AG09309 (cell line): ENCODE results near the gene ARMC6.

Experiments used
- DNase-seq: peaks from one replicate; pipeline ENCODE4 v3.0.0-alpha.2; 2010; ENCODE audit warnings: low read depth
- H3K4me3 ChIP-seq: 2 replicates; pipeline ENCODE4 v1.5.1; 2011; ENCODE audit warnings: mild to moderate bottlenecking, low read depth, low read length, moderate library complexity; ENCODE audit not compliant: control insufficient read depth
- TF ChIP-seq, protein P1 (sequence below): IDR thresholded peaks from 2 replicates; pipeline ENCODE4 v1.5.1; 2011; ENCODE audit warnings: mild to moderate bottlenecking, low read depth, low read length, inconsistent platforms; ENCODE audit not compliant: insufficient read depth, control insufficient read depth; ENCODE audit errors: missing control alignments

Gene ARMC6

DNA sequence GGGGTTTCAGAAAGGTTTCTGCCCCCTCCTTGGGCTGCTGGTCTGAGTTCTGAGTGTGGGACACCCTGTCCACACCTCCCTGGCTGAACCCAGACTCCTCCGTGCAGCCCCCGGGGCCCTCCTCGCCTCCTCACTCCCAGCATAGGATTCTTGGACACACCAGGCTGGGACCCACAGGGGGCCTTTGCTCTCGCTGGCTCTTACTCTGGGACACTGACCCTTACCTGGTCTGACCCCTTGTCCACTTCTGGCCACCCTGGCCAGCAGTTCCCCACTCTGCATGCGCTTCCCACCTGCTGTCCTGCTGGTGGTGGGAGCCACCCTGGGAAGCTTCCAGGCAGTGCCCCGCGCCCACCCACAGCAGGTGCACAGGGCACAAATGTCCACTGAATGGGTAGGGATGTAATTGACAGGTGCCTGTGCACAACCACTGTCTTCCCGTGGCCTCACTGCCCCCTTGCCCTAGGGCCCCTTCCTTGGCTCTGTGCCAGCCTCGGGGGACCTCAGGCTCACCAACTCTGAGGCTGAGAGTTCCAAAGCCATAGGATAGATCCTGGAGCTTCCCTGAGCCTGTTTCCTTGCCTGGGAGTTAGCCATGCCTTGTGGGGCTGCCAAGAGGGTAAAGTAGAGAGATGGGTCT, 23.4 kb downstream of the ARMC6 start:
- H3K4me3 ChIP-seq, result no peak overlapping the region
- TF ChIP-seq, protein P1, sequence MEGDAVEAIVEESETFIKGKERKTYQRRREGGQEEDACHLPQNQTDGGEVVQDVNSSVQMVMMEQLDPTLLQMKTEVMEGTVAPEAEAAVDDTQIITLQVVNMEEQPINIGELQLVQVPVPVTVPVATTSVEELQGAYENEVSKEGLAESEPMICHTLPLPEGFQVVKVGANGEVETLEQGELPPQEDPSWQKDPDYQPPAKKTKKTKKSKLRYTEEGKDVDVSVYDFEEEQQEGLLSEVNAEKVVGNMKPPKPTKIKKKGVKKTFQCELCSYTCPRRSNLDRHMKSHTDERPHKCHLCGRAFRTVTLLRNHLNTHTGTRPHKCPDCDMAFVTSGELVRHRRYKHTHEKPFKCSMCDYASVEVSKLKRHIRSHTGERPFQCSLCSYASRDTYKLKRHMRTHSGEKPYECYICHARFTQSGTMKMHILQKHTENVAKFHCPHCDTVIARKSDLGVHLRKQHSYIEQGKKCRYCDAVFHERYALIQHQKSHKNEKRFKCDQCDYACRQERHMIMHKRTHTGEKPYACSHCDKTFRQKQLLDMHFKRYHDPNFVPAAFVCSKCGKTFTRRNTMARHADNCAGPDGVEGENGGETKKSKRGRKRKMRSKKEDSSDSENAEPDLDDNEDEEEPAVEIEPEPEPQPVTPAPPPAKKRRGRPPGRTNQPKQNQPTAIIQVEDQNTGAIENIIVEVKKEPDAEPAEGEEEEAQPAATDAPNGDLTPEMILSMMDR, result no peak
- no peak for DNase-seq

DNA sequence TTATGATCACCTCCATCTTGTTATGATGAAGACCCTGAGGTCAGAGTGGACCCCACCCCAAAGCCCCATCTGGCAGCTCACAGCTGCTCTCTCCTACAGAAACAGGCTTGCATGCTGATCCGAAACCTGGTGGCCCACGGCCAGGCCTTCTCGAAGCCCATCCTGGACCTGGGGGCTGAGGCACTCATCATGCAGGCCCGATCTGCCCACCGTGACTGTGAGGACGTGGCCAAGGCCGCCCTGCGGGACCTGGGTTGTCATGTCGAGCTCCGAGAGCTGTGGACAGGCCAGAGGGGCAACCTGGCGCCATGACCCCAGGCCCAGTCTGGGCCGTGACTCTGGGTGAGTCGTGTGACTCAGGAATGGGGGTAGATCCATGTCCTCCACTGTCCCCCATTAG, 23.9 kb downstream of the ARMC6 start:
- DNase-seq, result no peak
- TF ChIP-seq, protein P1, result no peak

DNA sequence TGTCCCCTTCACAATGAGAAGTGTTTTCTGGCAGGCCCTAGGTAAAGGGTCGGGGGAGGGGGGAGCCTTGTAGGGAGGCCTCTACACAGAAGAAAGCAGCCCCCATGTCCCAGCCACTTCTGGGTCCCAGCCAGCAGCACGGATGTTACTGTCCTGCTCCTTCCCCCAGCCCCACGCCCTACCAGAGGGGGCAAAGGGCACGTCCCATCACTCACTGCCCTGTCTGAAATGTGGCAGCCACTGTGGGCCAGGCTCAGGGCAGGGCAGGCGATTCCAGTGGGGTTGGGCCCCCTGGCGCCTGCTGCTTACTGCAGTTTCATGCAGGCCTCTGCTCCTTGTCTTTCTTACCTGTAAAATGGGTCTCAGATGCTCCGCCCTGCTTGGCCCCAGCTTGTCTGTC, 24.3 kb downstream of the ARMC6 start:
- TF ChIP-seq, protein P1, result no peak
- no peak for DNase-seq
- no peak overlapping the region for H3K4me3 ChIP-seq

More for the DNA sequence above, 23.9 kb downstream of the ARMC6 start:
- no peak overlapping the region for H3K4me3 ChIP-seq

DNA sequence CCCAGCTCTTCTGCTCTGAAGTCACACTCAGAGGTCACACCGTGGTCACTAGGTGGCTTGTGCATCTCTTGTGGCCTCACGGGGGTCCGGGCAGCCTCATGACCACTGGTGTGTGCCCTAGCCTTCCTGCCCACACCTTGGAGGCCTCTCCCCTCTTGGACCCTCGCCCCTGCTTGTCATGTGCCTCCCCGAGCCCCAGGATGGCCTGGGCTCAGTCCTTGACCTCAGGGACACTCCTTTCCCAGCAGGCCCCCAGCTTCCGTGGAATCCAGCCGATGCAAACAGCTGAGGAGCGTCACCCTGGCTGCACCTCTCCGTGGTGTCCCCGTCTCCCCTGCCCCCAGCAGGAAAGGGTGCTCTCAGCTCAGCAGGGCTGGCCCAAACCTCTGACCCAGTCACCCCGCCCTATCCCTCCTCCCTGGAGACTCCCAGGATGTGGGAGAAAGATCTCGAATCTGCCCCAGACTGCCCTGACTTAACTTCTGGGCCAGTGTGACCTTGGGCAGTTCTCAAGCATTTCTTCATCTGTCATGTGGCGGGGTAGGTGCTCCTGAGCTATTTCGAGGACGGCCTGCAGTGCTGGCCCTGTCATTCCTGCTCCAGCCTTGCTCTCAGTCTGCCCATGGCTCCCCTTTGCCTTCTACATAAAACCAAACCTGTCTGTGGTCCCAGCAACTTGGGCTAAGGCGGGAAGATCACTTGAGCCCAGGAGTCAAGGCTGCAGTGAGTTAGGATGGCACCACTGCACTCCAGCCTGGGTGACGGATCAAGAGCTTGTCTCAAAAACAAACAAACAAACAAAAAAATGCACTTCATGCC, 25.8 kb downstream of the ARMC6 start:
- DNase-seq, result no peak
- TF ChIP-seq, protein P1, result no peak
- no peak overlapping the region for H3K4me3 ChIP-seq

DNA sequence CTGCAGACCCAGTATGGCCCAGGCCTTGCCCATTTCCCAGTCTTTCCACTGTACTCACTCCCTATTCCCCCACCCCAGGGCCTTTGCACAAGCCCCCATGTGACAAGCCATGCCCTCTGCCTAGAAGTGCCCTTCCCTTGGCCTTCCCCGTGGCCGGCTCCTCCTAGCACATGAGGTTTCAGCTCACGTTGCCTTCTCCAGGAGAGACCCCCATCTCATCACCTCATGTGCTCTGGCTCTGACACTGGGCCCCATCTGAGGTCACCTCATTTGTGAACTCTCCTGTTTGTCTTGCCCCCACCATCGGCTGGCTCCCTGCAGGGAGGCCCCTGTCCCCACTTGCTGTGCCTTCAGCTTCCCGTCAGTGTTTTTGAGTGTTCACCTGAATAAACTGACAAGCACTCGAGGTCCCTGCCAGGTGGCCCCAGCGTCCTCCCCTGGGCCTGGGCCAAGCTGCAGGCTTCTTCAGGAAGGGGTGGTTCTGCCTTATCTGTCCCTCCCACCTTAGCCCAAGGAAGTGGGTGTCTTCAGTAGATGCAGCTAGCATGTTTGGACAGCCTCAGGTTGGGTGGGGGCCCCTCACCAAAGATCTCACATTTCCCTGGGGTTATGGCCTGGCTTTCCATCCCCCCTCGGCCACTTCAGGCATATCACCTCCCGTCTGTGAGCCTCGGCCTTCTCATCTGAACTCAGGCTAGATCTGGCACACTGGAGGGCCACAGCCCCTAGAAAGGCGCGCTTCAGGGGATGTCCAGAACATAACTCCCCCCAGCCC, 26.6 kb downstream of the ARMC6 start:
- TF ChIP-seq, protein P1, result no peak
- H3K4me3 ChIP-seq, result no peak overlapping the region
- DNase-seq, result no peak

DNA sequence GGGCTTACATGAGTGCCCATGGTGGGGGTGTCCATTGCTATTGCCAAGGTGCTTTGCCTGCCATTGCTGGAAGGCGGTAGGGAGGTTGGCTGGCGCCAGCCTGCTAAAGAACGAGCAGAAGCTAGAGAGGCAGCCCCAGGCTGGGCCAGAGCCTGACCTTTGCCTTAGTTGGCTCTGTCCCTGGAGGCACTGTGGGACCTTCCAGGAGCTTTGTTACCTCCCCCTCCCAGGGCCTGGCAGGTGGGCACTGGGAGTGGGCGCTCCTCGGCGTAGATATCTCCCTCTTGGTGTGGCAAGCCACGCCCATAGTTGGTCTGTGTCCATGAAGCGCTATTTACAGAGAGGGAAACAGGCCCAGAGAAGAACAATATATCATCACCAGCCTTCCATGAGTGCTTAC, 28.1 kb downstream of the ARMC6 start:
- no peak overlapping the region for H3K4me3 ChIP-seq
- no peak for DNase-seq
- TF ChIP-seq, protein P1, result no peak
